Kidney (tissue), 14 donors: ENCODE measurements around the gene UBAP2. TPM values are rescaled to one million over a fixed set of nuclear protein-coding genes. Genes with fewer than 3 reads are reported as not detected.

Source experiments
- DNase-seq, 5 donors: peaks; one replicate each; pipeline ENCODE4 v3.0.0-alpha.2; 2013 to 2020
- FAIRE-seq: peaks from 2 replicates; lab custom pipeline; 2012; peaks lifted over from hg19 to GRCh38; lab: Jason Lieb, UNC
- H3K27ac ChIP-seq, 2 donors: one replicate each; pipeline ENCODE4 v1.7.0; 2013; ENCODE audit warnings: low read depth in 2 of 2, low read length in 2 of 2, inconsistent platforms in 1 of 2
- H3K27me3 ChIP-seq: one replicate; pipeline ENCODE4 v1.7.1; 2013; ENCODE audit warnings: low read length, inconsistent platforms; ENCODE audit not compliant: control insufficient read depth, insufficient read depth
- H3K36me3 ChIP-seq, 3 donors: one replicate each; pipeline versions ENCODE4 v1.7.0 to v1.7.1; 2013; ENCODE audit warnings: low read length in 3 of 3, control low read depth in 1 of 3, inconsistent platforms in 1 of 3; ENCODE audit not compliant: insufficient read depth in 3 of 3, control insufficient read depth in 2 of 3
- H3K4me1 ChIP-seq, 3 donors: one replicate each; pipeline versions ENCODE4 v1.7.0 to v1.7.1; 2013; ENCODE audit warnings: low read length in 3 of 3, inconsistent platforms in 1 of 3, low read depth in 1 of 3; ENCODE audit not compliant: control insufficient read depth in 2 of 3, insufficient read depth in 2 of 3
- H3K4me3 ChIP-seq, 3 donors: one replicate each; pipeline versions ENCODE4 v1.7.0 to v1.8.1; 2013; ENCODE audit warnings: low read length in 3 of 3, control low read depth in 1 of 3, inconsistent platforms in 1 of 3
- H3K9ac ChIP-seq, 3 donors: one replicate each; pipeline versions ENCODE4 v1.7.0 to v1.7.1; 2013; ENCODE audit warnings: low read length in 3 of 3, control low read depth in 1 of 3, inconsistent platforms in 1 of 3
- H3K9me3 ChIP-seq, 3 donors: one replicate each; pipeline versions ENCODE4 v1.7.0 to v1.7.1; 2013; ENCODE audit warnings: low read length in 3 of 3, control low read depth in 1 of 3, inconsistent platforms in 1 of 3; ENCODE audit not compliant: control insufficient read depth in 2 of 3, insufficient read depth in 1 of 3
- intact Hi-C: fragments of 100-400 bp; cut with DNase I; formaldehyde crosslinking; loops from one replicate; pipeline ENCODE4 v1.11.1; 2022
- polyA plus RNA-seq: library from polyadenylated mRNA; stranded (reverse); fragments of 350-450 nt; fragmentation: Illumina TruSeq; extraction: RNeasy Lipid Tissue Mini Kit (QIAGEN cat#74804); gene quantifications from one replicate; pipeline ENCODE4 v1.2.3, GENCODE V29; 2014; ENCODE audit warnings: low read depth, low replicate concordance; ENCODE audit not compliant: insufficient read depth
- total RNA-seq: library from RNA; stranded (reverse); fragmentation: NEBNext Ultra II Directional; extraction: Animal tissue kit (Norgen Biotek cat#: 25700); gene quantifications from one replicate; pipeline ENCODE4 v1.2.1, GENCODE V29; 2021
- TF ChIP-seq, protein P1 (sequence below): IDR thresholded peaks from 3 replicates; pipeline ENCODE4 v1.5.1; 2012; ENCODE audit warnings: mild to moderate bottlenecking, moderate library complexity, borderline replicate concordance; ENCODE audit not compliant: insufficient read depth; ENCODE audit errors: extremely low read depth
- donor health status: control.
- donor health status: control.
- donor health status: control.
- donor health status: control.
- donor health status: control.
- donor health status: DM: yes; HTN: yes; CAD: no.
- donor health status: Normal renal cell carcinoma (clear cell type).

The UBAP2 gene
- total and polyA plus RNA-seq, 2 donors from 2014 or later = 11.0 to 33.1 TPM

DNA sequence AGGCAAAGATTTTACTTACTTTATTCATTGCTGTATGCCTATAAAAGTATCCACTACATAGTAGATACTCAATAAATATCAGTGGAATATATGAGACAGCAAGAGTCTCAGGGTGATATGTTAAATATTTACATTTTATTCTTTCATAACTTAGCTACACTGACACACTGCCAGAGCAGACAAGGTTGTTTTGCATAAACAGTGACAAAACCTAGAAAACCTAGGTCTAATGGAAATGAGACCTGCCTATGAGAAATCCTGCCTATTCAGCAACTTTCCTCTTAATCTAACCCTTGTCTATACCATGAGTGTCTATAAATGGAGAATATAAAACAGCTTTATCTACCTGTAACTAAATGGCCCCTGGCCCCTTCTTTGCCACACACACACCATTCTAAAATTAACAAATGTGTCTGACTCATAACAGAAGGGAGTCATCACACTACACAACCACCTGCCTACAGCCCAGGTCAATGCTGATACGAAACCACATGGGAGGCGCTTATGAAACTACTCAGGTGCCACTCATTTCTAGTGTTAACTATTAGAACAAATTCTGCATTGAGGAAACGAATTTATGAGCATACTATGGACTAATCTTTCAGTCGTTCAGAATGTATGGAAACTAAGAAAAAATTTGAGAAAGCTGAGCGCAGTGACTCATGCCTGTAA lies 60.3 kb downstream of the UBAP2 start:
- Histone ChIP-seq H3K4me3 (no peak overlapping the region), H3K9me3 (no peaks in the 10 kb centered on the region), H3K36me3 (peaks cover 4 to 11% (median 8%) of the 10 kb centered on the region in 3 donors), H3K27ac (no peak overlapping the region), H3K27me3 (no peaks in the 10 kb centered on the region), H3K9ac (no peak overlapping the region), H3K4me1 (no peaks in the 10 kb centered on the region)
- TF ChIP-seq, protein P1, sequence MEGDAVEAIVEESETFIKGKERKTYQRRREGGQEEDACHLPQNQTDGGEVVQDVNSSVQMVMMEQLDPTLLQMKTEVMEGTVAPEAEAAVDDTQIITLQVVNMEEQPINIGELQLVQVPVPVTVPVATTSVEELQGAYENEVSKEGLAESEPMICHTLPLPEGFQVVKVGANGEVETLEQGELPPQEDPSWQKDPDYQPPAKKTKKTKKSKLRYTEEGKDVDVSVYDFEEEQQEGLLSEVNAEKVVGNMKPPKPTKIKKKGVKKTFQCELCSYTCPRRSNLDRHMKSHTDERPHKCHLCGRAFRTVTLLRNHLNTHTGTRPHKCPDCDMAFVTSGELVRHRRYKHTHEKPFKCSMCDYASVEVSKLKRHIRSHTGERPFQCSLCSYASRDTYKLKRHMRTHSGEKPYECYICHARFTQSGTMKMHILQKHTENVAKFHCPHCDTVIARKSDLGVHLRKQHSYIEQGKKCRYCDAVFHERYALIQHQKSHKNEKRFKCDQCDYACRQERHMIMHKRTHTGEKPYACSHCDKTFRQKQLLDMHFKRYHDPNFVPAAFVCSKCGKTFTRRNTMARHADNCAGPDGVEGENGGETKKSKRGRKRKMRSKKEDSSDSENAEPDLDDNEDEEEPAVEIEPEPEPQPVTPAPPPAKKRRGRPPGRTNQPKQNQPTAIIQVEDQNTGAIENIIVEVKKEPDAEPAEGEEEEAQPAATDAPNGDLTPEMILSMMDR = no peak
- intact Hi-C loops = no loop called here
- FAIRE-seq = no peak
- no peak for DNase-seq

DNA sequence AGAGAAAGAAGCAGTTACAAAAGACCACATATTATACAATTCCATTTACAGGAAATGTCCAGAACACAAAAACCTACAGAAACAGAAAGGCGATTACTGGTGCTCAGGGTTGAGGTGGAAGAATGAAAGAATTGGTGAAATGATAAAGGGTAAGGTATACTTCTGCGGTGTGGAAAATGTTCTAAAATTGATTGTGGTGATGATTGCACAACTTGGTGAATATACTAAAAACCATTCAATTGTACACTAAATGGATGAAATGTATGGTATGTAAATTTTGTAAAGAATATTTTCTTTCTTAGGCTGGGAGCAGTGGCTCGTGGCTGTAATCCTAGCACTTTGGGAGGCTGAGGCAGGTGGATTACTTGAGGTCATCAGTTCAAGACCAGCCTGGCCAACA lies 72.3 kb downstream of the UBAP2 start:
- H3K4me3 ChIP-seq = no peak overlapping the region
- no peaks in the 10 kb centered on the region for H3K27me3 ChIP-seq
- H3K36me3 ChIP-seq = peaks cover 0 to 3% (median under 1%) of the 10 kb centered on the region in 3 donors
- H3K9ac ChIP-seq = no peak overlapping the region
- no peaks in the 10 kb centered on the region for H3K4me1 ChIP-seq
- intact Hi-C loops = no loop called here
- H3K27ac ChIP-seq = no peak overlapping the region
- FAIRE-seq (no peak), DNase-seq (no peak)
- TF ChIP-seq, protein P1 = no peak
- H3K9me3 ChIP-seq = no peaks in the 10 kb centered on the region

DNA sequence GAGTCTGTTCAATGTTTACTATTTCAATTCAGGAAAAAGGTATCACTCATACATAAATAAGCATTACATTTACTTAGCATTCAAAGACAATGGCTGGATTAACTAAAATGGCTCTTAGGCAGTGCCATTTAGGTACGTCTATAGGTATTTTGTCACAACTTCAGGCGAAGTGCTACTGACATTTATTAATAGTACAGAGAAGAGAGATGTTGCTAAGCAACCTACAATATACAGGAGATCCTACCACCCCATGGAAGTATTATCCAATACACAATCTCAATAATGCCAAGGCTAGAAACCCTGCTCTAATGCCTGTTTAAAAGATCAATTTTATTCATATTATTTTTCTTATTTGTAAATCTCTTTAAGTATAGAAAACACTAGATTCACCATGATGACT lies 76.0 kb downstream of the UBAP2 start:
- Histone ChIP-seq H3K36me3 (peaks cover 0 to 9% (median 6%) of the 10 kb centered on the region in 3 donors), H3K27me3 (no peaks in the 10 kb centered on the region), H3K9me3 (no peaks in the 10 kb centered on the region), H3K4me1 (no peaks in the 10 kb centered on the region), H3K27ac (no peak overlapping the region), H3K9ac (no peak overlapping the region), H3K4me3 (no peak overlapping the region)
- intact Hi-C loops = no loop called here
- TF ChIP-seq, protein P1 = no peak
- DNase-seq = no peak
- no peak for FAIRE-seq
